ENCODE results near the gene NADSYN1.
"Not testable (repeated sequence)": the region's sequence is repeated elsewhere in the genome, so short reads cannot be mapped to it uniquely, and the experiment has no call there.

Gene NADSYN1

DNA sequence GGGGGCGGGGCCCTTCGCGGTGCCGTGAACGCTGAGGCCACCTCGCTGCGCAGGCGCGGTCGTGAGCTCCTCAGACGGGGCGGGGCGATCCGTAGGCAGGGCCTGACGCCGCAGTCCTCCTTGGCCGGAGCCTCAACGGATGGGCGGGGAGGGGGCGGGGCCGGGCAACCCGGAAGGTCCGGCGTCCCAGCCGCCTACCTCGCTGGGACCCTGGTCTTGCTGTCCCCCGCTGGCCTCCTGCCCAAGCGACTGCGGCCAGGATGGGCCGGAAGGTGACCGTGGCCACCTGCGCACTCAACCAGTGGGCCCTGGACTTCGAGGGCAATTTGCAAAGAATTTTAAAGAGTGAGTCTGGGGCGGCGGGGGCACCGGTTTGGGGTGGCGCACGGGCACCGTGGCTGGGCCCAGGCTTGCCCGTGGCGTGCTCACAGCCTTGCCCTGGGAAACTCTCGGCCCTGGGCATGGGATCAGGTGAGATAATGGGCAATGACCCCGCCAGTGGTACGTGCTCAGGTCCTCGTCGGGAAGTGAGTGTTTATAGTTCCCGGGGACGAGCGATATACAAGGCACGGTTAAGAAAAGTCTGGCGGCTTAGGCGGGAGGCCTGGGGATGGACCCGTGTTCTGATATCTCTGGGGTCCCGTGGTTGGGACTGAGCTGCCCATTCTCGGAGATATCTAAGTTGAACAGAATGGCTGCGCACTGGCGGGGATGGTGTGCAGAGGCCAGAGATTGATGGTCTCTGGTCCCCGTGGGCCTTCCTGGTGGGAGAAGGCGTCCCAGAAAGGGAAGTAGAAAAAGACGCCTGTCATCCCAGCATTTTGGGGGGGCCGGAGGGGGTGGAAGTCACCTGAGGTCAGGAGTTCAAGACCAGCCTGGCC is at the start of gene NADSYN1:
Gene NADSYN1, plus strand, starts transcription at position 167 of the 881 bp plus-strand sequence. Its CDS starts 94 bp downstream, at position 261.
- peak; percentile 87 for DNase-seq

DNA sequence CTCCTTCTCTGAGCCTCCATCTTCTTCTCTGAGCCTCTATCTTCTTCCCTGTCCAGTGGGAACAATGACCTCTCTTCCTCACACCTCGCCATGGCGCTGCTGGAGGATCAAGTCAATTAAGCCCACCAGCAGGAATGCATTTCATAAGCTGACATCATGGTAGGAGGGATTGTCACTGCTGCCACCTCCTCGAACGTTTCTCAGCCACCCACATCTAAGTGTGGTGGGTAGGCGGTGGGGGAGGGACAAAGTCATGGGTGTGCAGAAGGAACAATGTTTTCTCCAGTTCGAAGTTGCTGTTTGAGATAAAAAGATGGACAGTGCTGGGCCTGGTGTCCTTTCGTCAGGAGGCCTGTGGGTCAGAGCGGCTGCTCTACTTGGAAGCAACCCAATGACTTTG is 48.8 kb upstream of the NADSYN1 start:
- no peak for DNase-seq

DNA sequence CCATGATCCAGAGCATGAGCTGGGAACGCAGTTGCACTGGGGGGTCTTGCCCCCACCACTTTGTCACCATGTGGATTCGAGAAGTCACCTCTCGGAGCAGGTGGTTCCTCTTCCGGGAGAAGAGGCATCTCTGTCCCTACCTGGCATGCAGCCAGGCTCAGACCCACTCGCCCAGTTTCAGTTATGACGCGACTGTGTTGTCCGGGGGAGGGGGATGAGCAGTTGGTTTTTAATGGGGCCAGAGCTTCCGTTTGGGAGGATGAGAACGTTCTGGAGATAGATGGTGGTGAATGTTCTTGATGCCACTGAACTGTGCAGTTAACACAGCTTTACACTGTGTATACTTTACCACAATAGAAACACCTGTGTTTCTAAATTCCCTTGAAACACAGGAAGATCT is 46.3 kb upstream of the NADSYN1 start:
- DNase-seq, result peak; percentile 15

DNA sequence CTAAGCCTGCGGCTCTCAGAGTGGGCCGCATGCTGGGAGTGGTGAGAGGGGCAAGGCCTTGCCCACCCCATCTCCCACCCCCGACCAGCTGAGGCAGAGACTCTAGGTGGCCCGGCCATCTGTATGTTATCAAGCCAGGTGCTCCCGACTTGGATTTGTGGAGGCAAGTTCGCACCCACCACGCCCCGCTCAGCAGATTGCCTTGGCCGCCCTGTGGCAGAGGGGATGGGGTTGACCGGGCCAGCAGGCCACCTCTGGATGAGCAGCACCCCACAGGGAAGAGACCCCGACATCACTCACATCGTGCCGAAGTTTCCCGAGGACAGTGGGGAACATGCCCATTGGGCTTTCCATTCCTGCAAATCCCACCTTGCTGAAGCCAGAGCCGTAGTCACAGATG is 45.6 kb upstream of the NADSYN1 start:
- no peak for DNase-seq

DNA sequence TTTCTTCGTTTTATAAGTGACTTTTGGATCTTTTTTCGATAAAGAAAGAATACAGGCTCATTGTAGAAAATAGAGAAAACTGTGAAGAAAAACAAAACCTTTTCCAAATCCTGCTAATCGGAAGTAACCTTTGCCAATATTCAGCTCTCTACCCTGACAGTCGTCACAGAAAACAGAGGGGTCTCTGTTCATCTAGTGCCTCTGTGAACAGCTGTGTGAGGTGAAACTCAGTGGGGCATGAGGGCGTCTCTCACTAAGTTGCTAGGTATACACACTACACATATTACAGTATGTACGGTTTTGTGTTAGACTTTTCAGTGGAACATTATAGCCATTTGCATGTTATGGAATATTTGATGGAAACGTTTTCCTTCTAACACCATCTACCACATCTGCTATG is 44.2 kb upstream of the NADSYN1 start:
- DNase-seq, result no peak

DNA sequence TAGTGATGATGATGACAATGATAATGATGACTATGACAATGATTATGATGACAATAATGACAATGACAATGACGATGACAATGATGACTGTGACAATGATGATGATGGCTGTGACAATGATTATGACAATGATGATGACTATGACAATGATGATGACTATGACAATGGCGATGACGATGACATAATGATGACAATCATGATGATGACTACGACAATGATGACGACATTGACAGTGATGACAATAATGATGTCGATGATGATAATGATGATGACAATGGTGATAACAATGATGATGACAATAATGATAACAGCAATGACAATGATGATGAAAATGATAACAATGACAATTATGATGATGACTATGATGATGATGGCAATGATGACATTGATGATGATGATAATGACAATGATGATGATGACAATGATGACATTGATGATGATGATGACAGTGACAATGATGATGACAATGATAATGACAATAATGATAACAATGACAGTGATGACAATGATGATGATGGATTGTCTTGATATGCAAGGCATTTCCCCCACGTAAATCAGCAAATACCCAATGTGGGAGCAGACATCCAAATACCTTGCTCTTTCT is 42.5 kb upstream of the NADSYN1 start:
- no peak for DNase-seq

DNA sequence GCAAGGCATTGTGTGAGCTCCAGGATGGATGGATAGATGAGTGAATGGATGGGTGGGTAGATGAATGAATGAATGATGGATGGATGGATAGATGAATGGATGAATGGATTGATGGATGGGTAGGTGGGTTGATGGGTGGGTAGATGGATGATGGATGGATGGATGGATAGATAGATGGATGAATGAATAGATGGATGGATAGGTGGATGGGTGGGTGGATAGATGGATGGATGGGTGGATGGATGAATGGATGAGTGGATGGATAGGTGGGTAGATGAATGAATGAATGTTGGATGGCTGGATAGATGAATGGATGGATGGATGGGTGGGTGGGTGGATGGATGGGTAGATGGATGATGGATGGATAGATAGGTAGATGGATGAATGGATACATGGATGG is 38.4 kb upstream of the NADSYN1 start:
- no peak for DNase-seq

DNA sequence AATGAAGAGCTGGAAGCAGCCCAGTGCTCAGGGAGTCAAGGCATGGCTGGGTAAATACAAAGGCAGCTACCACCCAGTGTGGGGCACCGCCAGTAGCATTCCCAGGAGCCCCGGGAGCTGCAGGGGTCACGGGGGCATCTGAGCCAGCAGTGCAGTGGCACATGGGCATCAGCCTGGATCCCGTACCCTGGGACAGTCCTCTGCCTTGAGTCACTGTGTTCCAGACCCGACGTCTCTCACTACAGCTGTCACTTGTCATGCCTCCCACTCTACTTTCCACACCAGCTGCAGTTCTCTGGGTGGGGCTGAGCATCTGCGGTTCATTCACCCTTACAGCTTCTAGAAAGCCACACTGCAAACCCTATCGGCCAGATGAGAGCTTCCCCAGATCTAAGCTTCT is 34.4 kb upstream of the NADSYN1 start:
- DNase-seq, result no peak

DNA sequence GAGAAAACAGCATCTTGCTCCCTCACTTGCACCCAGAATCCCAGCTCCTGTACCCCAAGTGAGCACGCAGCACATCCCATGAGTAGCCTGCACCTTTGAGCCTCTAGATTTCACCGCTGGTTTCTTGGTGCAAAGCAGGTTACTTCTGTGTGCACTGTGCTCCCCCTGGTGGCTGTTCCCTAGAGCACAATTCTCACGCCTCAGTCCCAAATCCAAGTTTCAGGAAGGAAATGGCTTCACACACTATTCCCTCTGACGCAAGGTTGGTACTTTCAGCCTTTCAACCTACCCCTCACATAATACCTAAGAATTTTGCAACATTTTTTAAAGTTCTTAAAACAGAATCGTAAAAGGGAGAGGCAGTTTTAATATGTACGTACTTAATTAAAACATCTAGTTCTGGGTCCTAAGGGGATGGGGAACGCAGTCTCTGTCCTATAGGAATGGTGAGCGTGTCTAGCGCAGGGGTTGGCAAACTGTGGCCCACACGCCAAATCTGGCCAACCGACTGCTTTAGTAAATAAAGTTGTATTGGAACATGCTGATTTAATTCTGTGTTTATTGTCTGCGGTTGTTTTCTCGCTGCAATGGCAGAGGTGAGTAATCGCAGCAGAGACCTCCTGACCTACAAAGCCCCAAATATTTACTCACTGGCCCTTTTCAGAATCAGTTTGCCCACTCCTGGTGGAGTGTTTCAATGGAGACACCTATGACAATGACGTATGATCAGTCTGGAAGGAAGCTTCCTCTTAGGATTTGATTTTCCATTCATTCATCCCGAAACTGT is 32.4 kb upstream of the NADSYN1 start:
- peak; percentile 64 for DNase-seq

DNA sequence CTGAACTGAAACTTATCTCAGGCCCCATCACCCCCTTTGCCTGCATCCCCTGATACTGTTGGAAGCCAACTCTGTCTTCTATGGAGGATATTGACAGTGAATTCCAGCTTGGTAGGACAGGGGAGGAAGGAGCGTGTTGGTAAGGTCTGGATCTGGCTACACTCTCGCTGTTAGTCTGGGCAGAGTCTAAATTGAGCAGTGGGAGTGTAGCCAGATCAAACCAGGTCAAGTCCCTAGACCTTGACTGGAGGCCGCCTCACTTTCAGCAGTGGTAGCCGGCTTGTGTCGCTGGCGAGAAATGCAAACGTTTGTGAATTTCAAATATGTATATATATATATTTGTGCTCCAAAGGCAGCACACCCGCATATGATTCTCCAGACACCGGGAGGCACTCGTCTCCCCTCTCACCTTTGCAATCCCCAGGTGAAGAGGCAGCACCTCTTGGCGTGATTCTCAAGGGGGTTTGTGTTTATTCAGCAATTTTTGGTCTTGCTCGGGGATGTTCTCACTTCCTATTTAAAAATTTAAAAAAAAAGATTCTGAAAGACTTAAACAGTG is 31.5 kb upstream of the NADSYN1 start:
- no peak for DNase-seq

DNA sequence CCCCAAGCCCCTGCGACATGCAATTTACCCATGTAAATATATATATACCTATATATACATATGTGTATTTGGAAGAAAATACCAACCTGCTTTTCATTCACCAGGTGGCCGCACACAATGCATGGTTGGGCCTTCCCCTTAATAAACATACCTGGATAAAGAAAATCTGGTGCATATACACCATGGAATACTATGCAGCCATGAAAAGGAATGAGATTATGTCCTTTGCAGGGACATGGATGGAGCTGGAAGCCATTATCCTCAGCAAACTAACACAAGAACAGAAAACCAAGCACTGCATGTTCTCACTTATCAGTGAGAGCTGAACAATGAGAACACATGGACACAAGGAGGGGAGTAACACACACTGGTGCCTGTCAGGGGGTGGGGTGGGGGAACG is 30.7 kb upstream of the NADSYN1 start:
- DNase-seq, result not testable (repeated sequence)

DNA sequence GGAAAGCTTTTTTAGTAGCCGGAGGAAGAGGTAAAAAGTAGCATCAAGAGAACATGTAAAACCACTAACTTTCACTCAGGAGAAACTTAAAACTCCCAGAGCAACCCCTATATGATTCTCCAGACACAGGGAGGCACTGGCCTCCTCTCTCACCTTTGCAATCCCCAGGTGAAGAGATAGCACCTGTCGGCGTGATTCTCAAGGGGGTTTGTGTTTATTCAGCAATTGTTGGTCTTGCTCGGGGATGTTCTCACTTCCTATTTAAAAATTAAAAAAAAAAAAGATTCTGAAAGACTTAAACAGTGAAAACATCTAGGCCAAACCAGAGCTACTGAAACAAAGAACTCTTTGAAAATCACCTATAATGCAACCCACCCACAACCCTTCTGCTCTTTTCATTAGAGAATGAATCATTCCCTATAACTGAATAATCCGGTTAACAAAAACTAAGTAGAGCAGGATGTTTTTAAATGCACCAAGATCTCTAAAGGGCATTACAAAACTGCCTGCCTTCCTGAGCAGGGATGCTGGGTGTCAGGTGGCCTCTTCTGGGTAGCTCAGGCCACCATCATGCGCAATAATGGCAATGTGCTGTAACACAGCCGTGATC is 29.7 kb upstream of the NADSYN1 start:
- no peak for DNase-seq

DNA sequence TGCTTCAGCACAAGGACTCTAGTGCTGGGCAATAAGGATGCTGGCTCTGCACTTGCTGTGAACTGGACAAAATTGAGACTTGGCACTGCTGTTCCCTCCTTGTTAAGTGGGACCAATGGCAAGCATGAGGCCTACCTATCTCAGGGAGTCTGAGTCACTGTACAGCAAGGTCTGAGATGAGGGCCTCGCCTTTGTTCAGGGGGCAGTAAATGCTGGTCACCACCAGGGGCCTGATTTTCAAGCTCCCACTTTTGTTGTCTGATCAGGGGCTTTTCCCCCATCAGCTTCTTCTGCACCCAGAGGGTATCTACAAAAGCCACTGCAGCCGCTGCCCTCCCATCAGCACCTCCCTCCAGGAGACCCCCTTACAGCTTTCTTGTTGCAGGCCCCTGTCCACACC is 27.6 kb upstream of the NADSYN1 start:
- DNase-seq, result no peak

DNA sequence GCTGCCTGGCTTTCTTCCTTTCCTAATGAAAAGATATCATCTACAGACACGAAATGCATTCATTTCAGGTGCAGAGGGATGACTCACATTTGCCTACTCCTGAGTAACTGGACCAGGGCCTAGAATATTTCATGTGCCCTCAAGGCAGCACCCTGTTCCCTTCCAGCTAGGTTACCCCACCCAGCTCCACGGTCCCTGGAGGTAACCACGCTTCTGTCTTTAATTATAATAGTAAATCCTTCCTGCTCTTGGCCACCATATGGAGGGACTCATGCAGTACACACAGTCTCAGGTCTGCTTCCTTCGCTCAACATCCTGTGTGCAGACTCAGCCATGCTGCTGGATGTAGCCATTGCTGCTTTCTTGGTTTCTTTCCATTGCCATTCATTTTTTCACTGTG is 27.1 kb upstream of the NADSYN1 start:
- no peak for DNase-seq

DNA sequence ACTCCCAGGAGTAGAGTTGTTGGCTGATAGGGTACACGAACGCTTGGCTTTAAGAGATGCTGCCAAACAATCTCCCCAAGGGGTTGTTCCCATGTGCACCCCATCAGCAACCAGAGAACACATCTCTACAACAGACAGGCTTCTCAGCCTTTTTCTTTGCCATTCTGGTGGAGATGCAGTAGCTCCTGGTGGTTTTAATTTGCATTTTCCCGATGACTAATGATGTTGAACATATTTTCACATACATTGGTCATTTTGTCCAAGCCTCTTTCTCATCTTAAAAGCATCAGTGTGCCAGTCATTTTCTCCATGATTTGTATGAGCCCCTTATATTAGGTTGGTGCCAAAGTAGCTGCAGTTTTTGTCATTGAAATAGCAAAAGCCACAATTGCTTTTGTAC is 26.6 kb upstream of the NADSYN1 start:
- DNase-seq, result no peak

DNA sequence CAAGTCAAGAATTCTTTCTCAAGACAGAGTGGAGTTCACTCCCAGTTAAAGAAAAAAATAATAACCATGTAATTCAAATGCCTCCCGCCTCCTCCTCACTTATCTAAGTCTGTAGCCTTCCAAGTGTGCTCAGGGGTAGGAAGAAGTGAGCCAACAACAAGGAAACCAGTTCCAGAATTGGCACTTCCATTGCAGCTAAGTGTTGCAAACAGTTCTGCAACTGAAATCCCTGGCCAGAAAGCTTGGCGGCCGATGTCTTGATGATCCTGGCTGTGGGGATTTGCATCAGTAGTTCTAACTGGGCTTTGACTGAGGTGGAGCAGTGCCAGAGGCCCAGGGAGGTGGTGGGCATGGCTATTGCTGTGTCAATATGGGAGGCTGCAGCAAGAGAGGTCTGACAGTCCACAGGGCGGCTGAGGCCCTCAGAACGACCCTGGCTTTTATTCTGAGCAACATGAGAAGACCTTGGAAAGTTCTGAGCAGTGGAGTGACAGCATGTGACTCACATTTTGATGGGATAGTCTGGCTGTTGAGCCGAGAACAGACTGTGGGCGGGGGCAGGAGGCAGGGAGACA is 24.1 kb upstream of the NADSYN1 start:
- no peak for DNase-seq

DNA sequence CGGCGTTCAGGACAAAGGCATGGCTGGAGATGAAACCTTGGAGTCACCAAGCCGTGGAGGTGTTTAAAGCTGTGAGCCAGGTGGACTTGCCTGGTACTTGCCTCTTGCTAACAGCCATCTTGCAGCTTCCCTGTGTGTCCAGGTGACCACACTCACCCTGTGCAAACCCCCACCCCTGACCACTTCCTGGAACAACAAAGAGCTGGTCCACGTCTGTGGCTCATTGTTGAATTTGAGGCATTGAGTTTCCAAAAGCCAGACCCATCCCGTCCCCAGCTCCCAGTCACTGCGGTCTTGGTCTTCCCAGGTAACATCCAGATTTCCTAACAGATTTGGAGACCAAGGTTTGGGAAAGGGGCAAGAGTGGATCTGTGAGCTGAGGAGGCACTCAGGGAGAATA is 23.3 kb upstream of the NADSYN1 start:
- no peak for DNase-seq

DNA sequence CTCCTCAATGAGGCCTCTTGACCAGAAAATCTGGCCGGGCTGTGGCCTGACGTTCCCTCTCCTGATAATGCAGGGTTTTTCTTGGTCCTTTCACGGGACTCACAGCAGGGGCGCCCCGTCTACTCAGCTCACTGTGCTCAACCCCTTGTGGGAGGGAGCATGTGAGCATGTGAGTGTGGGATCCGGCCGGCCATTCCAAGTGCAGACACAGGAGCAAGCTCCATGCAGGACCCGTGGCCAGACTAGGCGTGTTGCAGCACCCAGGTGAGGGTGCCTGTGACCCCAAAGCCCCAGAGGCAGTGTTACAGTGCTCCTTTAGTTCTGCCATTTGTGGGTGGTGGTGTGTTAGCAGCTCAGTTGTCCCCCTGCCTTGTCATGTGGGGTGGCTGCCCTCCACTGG is 22.8 kb upstream of the NADSYN1 start:
- DNase-seq, result no peak

DNA sequence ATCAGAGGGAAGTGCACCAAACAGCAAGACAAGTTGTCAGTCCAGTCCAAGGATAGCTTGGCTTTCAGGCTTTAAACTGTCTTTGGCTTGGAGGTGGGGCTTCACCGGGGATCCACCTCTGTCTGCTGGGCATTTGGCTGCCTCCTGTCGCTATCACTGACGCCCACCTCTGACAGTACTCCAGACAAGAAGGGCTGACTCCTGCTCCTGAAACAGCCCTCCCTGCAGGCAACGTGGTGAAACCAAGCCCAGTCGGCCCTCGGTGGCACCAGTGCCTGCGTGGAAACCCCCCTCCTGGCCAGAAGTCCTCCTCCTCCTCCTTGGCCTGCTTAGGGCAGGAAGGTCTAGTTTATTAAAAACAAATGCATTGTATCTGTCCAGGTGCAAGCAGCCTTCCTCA is 21.7 kb upstream of the NADSYN1 start:
- DNase-seq, result no peak

DNA sequence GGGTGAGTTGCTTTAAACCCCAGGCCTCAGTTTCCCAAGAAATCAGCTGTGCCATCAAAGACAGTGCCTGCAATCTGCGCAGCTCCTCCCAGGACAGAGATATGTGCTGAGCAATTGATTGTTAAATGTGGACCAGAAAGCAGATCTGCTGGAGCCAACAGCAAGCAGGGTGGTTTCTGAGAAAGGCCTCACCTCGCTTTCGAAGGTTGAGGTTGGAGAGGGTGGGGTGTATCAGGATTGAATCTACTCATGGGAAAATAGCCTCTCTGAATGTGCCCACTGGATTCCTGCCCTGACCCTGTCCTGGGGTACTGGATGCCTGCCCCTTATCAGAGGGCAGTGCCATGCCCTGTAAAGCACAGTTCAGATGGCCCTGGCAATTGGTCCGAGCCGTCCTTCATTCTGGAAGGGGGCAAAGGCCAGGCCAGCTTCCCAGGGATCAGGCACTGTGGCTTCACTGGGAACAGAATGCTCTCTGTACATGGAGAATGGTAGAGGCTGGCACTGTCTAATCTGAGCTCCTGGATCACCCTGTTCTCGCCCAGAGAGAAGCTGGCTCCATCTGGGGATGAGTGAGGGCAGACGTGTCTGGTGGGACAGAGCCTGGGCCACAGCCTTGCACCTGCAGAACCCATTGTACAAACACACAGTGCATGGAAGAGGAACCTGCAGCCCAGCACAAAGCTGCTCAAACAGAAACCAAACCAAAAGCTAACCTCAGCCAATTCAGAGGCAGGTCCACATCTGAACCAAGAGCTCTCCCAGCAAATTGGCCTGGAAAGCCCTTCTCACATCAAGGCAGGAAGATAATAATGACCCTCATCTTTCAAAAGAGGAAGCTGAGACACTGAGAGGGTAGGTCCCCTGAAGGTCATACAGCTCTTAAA is 20.0 kb upstream of the NADSYN1 start:
- no peak for DNase-seq

DNA sequence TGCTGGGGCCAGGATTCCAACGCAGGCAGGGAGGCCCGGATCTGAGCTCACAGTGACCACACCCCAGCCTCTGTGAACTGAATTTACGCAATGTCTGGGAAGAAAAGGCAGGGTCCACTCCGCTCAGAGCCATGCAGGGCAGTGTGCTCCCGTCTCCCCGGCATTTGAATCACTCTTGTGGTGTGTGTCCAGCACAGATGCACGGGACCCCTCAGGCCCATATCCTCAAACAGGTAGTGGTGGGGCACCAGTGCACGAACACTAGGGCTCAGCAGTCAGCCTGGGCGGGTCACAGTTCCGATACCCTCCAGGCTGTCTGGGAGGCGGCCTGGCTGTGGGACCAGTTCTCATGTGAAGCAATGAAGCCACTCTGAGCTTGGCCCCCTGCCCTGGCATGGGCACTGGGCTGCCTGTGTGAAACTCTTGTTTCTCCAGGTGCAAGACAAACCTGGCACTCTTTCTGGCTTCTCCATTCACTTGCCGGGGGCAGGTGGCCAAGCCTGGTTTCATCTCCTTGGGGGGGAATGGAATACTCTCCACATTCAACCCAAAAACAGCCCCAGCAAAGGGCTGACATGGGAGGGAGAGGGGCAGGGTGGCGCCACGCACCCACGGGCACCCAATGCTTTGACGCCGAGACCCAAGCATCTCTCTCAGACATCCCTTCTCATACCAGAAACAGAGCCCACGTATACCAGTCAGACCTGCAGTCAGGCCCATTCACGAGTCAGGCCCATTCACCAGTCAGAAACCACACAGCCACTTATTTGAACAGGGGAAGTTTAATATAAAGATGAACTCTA is 19.2 kb upstream of the NADSYN1 start:
- no peak for DNase-seq
